H1 (cell line): ENCODE data around the gene ENPP1. TPM values are rescaled to one million over a fixed set of nuclear protein-coding genes. Genes with fewer than 3 reads are reported as not detected.

Source experiments
- BRCA1 ChIP-seq: IDR thresholded peaks from 2 replicates; pipeline ENCODE4 v1.6.1; 2012; ENCODE audit warnings: low read depth, low read length, improper control_type of control experiment
- CEBPB ChIP-seq: IDR thresholded peaks from 2 replicates; pipeline ENCODE4 v1.6.1; 2012; ENCODE audit warnings: low read depth, low read length
- CHD7 ChIP-seq: fragments of 300-600 bp; sonication (generic); IDR thresholded peaks from 2 replicates; pipeline ENCODE4 v1.7.1; 2012; ENCODE audit warnings: low read length, moderate library complexity, mild to moderate bottlenecking, inconsistent platforms; ENCODE audit not compliant: insufficient replicate concordance
- CREB1 ChIP-seq: IDR thresholded peaks from 2 replicates; pipeline ENCODE4 v1.6.1; 2012; ENCODE audit warnings: inconsistent platforms
- E2F6 ChIP-seq: IDR thresholded peaks from 2 replicates; pipeline ENCODE4 v1.6.1; 2012; ENCODE audit warnings: inconsistent platforms
- FOSL1 ChIP-seq: IDR thresholded peaks from 2 replicates; pipeline ENCODE4 v1.6.1; 2011; ENCODE audit warnings: mild to moderate bottlenecking, low read depth, low read length, moderate library complexity; ENCODE audit not compliant: insufficient read depth
- MAX ChIP-seq: IDR thresholded peaks from 2 replicates; pipeline ENCODE4 v1.6.1; 2012; ENCODE audit warnings: inconsistent platforms
- SP4 ChIP-seq: IDR thresholded peaks from 2 replicates; pipeline ENCODE4 v1.6.1; 2012; ENCODE audit warnings: low read length, inconsistent platforms
- TAF7 ChIP-seq: optimal IDR thresholded peaks from 2 replicates; pipeline ENCODE3; 2011; ENCODE audit warnings: low read depth, mild to moderate bottlenecking, inconsistent platforms, low read length, moderate library complexity, borderline replicate concordance
- polyA plus RNA-seq, 7 experiments: library from polyadenylated mRNA; depleted of rRNA in 3 of 7; stranded (reverse) in 5 of 7; unstranded in 2 of 7; fragments of >200 nt in 5 of 7; fragments of 200-250 nt in 2 of 7; gene quantifications; 1 replicate in 5 of 7; 2 replicates in 1 of 7; 4 replicates in 1 of 7; pipeline versions ENCODE4 v1.2.1 to v1.2.3, GENCODE V29; 2011 to 2013; ENCODE audit warnings: missing spikeins in 2 of 7, mixed read lengths in 2 of 7
- total RNA-seq: library from RNA; stranded (reverse); fragmentation: NEBNext Ultra II Directional; extraction: Animal tissue kit (Norgen Biotek cat#: 25700); gene quantifications from 2 replicates; pipeline ENCODE4 v1.2.1, GENCODE V29; 2021

ENPP1 gene
- total and polyA plus RNA-seq, 2 of the 8 experiments (the other 6 are each of a cell fraction or from before 2014, with no cell fraction given) = 10.1 to 39.1 TPM

- TF ChIP-seq CHD7 (no peak), FOSL1 (no peak), CEBPB (no peak), E2F6 (no peak), BRCA1 (no peak), TAF7 (no peak), CREB1 (no peak), SP4 (no peak), MAX (no peak)
Observed at GRCh38 chr6:131861381-131861780, 53.6 kb downstream of the ENPP1 start (continued).
